Thoracic aorta endothelial cell (primary cell): ENCODE measurements around the gene SERP1. TPM values are rescaled to one million over a fixed set of nuclear protein-coding genes. Genes with fewer than 3 reads are reported as not detected.

ENCODE experiments used
- total RNA-seq: library from RNA; depleted of rRNA; stranded (reverse); fragments of >200 nt; gene quantifications from 2 replicates; pipeline ENCODE4 v1.2.3, GENCODE V29; 2012

The SERP1 gene
- 171 and 184 TPM in 2 replicates for total RNA-seq

GRCh38 chr3:150546226-150547044 is at the start of gene SERP1, which contains the start of gene EIF2A:
TSS of gene SERP1 (minus strand) at chr3:150546496. CDS start at chr3:150546135, 361 bp downstream.
TSS of gene EIF2A (plus strand) at chr3:150546787. CDS start at chr3:150546803, 16 bp downstream.

Other genes with a start within 250 kb of the SERP1 start
- 20.9 and 22.7 TPM in 2 replicates for gene TSC22D2, start 138.2 kb downstream of the SERP1 start, total RNA-seq
- 279 and 306 TPM in 2 replicates for gene EIF2A, start 291 bp upstream of the SERP1 start, total RNA-seq
- 237 and 240 TPM in 2 replicates for gene SELENOT, start 56.8 kb upstream of the SERP1 start, total RNA-seq
- not detected in 2 replicates for gene ERICH6, start 157.4 kb upstream of the SERP1 start, total RNA-seq
- gene SIAH2, start 216.7 kb upstream of the SERP1 start, total RNA-seq: 18.7 and 20.5 TPM in 2 replicates